Stimulated activated CD8-positive, alpha-beta memory T cell treated with anti-CD3 and anti-CD28 coated beads, Interleukin-4, amount 100 ng/mL, for 48 hours (primary cell): ENCODE results near the gene XPNPEP3.

ENCODE experiments used
- DNase-seq: peaks from one replicate; pipeline ENCODE4 v3.0.0-alpha.2; 2020

The XPNPEP3 gene

GRCh38 chr22:40951795-40952605 is 95.1 kb downstream of the XPNPEP3 start:
- DNase-seq, result no peak

GRCh38 chr22:40953471-40953870 is 96.5 kb downstream of the XPNPEP3 start:
- DNase-seq, result no peak

- no peak for DNase-seq
Observed at GRCh38 chr22:40954113-40954512, 97.2 kb downstream of the XPNPEP3 start.

GRCh38 chr22:40955571-40955970 is 98.6 kb downstream of the XPNPEP3 start:
- DNase-seq, result no peak

- no peak for DNase-seq
Observed at GRCh38 chr22:40957601-40958000, 100.7 kb downstream of the XPNPEP3 start.

GRCh38 chr22:40958299-40958698 is 101.4 kb downstream of the XPNPEP3 start:
- DNase-seq, result no peak

- no peak for DNase-seq
Observed at GRCh38 chr22:40960145-40960544, 103.2 kb downstream of the XPNPEP3 start.

- DNase-seq, result no peak
Observed at GRCh38 chr22:40965936-40966725, 109.2 kb downstream of the XPNPEP3 start.

- no peak for DNase-seq
Observed at GRCh38 chr22:40966726-40967085, 109.8 kb downstream of the XPNPEP3 start.

GRCh38 chr22:40967111-40967760 is 110.3 kb downstream of the XPNPEP3 start:
- no peak for DNase-seq

- no peak for DNase-seq
Observed at GRCh38 chr22:40972587-40972986, 115.6 kb downstream of the XPNPEP3 start.

GRCh38 chr22:40973144-40973543 is 116.2 kb downstream of the XPNPEP3 start:
- DNase-seq, result no peak

- no peak for DNase-seq
Observed at GRCh38 chr22:40975366-40975765, 118.4 kb downstream of the XPNPEP3 start.

- no peak for DNase-seq
Observed at GRCh38 chr22:40976866-40977700, 120.1 kb downstream of the XPNPEP3 start.

- no peak for DNase-seq
Observed at GRCh38 chr22:40979198-40979597, 122.2 kb downstream of the XPNPEP3 start.

- no peak for DNase-seq
Observed at GRCh38 chr22:40979871-40980270, 122.9 kb downstream of the XPNPEP3 start.
